ENCODE measurements around the gene CCDC93.

Gene CCDC93

DNA sequence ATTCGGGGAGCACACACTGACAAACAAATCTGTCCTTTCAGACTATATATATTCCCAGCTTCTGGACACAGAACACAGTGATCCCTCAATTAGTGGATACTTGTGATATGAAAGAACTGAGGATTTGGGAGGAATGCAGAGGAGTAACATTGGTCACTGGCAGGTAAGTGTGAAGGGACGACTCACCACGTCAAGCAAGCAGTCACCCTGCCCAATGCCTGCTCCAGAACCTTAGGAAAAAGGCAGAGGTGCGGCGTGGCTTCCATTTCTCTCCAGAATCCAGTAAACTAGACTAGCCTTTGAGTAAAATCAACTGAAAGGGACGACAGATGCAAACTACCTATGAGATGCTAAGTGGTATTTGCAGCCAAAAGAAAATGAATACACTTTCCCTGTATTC lies 1.1 kb downstream of the CCDC93 start:
- Histone ChIP-seq H3K9me3 (replicated peaks in 1 of 11) (no peaks in the 10 kb centered on the region), H3K27me3 (no peaks in the 10 kb centered on the region), H3K9ac (peak overlapping the region; percentile 83 to 96 (median 90)), H4K20me1 (peaks cover 36 to 58% (median 54%) of the 10 kb centered on the region in 11 experiments; a peak in 20 of 22 replicates), H3K4me3 (peak overlapping the region; percentile 80 to 100 (median 98)), H3K36me3 (peaks cover 13 to 20% (median 17%) of the 10 kb centered on the region in 11 experiments), H3K4me2 (peak overlapping the region; percentile 88 to 100 (median 96)), H3K4me1 (peaks cover 23 to 82% (median 27%) of the 10 kb centered on the region in 10 experiments), H3K27ac (peak overlapping the region in 6 of 11 experiments; percentile 82 to 90 (median 86); a peak in 9 of 22 replicates)
- no peak for TF ChIP-seq Cebpa-rat (IDR thresholded peaks at IDR 0.05)

DNA sequence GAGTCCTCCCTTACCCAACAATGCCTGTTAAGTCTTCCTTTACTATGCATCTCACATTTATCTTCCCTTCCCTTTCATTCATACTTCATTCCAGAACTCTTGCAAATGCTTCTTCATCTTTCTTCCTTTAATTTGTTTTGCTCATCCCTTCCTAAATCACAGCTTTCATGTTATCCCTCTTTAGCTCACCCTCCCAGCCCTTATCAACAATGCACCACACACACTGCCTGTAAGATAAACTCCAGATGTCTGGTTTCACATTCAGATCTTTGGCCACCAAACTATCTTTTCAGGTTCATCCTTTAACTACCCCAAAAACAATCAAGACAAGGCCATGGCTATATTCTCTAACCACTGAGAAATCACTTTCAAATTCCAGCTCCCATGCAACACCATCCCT lies 3.4 kb downstream of the CCDC93 start:
- Histone ChIP-seq H3K9me3 (replicated peaks in 1 of 11) (no peaks in the 10 kb centered on the region), H3K36me3 (peaks cover 35 to 43% (median 40%) of the 10 kb centered on the region in 11 experiments)

DNA sequence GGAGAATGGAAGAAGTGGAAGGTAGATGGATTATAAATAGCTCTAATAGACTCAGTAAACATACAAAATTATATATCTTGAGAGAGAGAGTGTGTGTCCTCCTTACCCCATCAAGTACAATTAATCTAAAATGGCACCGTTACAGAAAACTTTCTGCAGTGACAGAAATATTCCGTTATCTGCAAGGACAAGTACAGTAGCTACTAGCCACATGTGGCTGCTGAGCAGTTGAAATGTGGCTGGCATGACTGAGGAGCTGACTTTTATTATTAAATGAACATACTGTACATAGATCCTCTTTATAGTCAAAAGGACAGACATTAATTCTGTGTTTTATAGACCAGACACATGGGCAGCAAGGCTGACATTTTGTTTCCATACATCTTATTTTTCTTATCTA lies 7.0 kb downstream of the CCDC93 start:
- H3K27me3 ChIP-seq: no peaks in the 10 kb centered on the region
- H3K4me3 ChIP-seq: no peak overlapping the region
- peaks cover 67 to 79% (median 74%) of the 10 kb centered on the region in 11 experiments for H3K36me3 ChIP-seq
- no peak overlapping the region for H3K4me2 ChIP-seq
- TF ChIP-seq Cebpa-rat (IDR thresholded peaks at IDR 0.05): no peak
- no peaks in the 10 kb centered on the region for H3K9me3 ChIP-seq (replicated peaks in 1 of 11)
- H3K27ac ChIP-seq: no peak overlapping the region
- peaks cover 42 to 100% (median 62%) of the 10 kb centered on the region in 11 experiments; a peak in 21 of 22 replicates for H4K20me1 ChIP-seq
- H3K4me1 ChIP-seq: peaks cover 0 to 50% (median 5%) of the 10 kb centered on the region in 10 experiments; a peak in 16 of 20 replicates
- no peak overlapping the region for H3K9ac ChIP-seq

More for the DNA sequence above, 3.4 kb downstream of the CCDC93 start:
- Histone ChIP-seq H3K27ac (no peak overlapping the region), H3K4me3 (no peak overlapping the region), H3K9ac (no peak overlapping the region), H3K4me1 (peaks cover 23 to 63% (median 25%) of the 10 kb centered on the region in 10 experiments), H3K27me3 (no peaks in the 10 kb centered on the region), H3K4me2 (peak overlapping the region in 2 of 11 experiments; percentile 99; a peak in 3 of 22 replicates), H4K20me1 (peaks cover 41 to 77% (median 61%) of the 10 kb centered on the region in 11 experiments; a peak in 20 of 22 replicates)
- TF ChIP-seq Cebpa-rat (IDR thresholded peaks at IDR 0.05): no peak

DNA sequence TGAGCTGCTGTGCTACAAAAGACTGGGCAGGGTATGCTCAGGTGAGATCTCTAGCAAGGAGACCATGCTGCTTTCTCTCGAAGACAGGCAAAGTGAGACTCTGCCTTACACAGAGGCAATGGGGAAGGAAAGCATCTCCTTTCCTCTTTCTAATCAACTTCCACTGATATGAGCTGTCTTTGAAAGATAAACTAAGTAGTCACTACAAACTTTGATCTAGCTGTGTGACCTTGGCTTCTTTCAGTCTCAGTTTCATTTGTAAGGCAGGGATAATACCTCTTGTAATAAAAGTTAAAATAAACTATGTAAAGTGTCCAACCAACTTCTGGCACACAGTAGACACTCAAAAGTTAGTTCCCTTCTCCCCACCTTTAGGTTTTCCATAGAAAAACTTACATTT lies 7.5 kb downstream of the CCDC93 start:
- H3K4me2 ChIP-seq: no peak overlapping the region
- H3K4me3 ChIP-seq: no peak overlapping the region
- peaks cover 0 to 44% (median 0%) of the 10 kb centered on the region in 10 experiments; a peak in 5 of 20 replicates for H3K4me1 ChIP-seq
- no peaks in the 10 kb centered on the region for H3K9me3 ChIP-seq (replicated peaks in 1 of 11)
- peaks cover 73 to 84% (median 80%) of the 10 kb centered on the region in 11 experiments for H3K36me3 ChIP-seq
- H3K27me3 ChIP-seq: no peaks in the 10 kb centered on the region
- H3K9ac ChIP-seq: no peak overlapping the region
- TF ChIP-seq Cebpa-rat (IDR thresholded peaks at IDR 0.05): no peak
- no peak overlapping the region for H3K27ac ChIP-seq
- H4K20me1 ChIP-seq: peaks cover 36 to 100% (median 56%) of the 10 kb centered on the region in 11 experiments; a peak in 21 of 22 replicates

DNA sequence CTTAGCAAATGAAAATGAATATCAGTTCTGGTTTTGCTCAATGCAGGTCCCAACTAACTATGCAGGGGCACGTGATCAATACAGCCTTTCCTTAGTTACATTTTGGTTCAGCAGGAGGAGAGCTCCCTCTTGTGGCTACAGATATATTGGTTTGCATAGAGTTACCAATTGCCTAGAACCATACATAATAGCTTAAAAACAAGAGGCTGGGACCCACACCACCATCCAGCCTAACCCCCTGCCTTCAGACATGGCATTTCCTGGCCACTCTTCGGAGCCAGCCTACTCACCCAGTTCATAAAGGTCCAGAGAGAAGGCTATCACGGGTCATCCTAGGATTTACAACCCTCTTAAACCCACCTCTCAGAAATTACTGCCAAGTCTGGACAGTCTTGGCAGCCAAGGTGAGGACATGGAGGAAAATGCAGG lies 10.5 kb downstream of the CCDC93 start:
- no peak overlapping the region; a peak in 1 of 22 replicates for H3K9ac ChIP-seq
- peaks cover 15 to 100% (median 27%) of the 10 kb centered on the region in 11 experiments; a peak in 20 of 22 replicates for H4K20me1 ChIP-seq
- H3K4me2 ChIP-seq: 0 out of 22 replicates have a peak overlapping the region, but pooled peaks of 1 of the 11 experiments have one; percentile 1
- TF ChIP-seq Cebpa-rat (IDR thresholded peaks at IDR 0.05): no peak
- H3K27ac ChIP-seq: no peak overlapping the region
- H3K27me3 ChIP-seq: no peaks in the 10 kb centered on the region
- H3K4me3 ChIP-seq: no peak overlapping the region
- H3K9me3 ChIP-seq (replicated peaks in 1 of 11): no peaks in the 10 kb centered on the region
- peaks cover 94 to 100% (median 97%) of the 10 kb centered on the region in 11 experiments for H3K36me3 ChIP-seq
- H3K4me1 ChIP-seq: peaks cover 0 to 15% (median 0%) of the 10 kb centered on the region in 10 experiments; a peak in 4 of 20 replicates

DNA sequence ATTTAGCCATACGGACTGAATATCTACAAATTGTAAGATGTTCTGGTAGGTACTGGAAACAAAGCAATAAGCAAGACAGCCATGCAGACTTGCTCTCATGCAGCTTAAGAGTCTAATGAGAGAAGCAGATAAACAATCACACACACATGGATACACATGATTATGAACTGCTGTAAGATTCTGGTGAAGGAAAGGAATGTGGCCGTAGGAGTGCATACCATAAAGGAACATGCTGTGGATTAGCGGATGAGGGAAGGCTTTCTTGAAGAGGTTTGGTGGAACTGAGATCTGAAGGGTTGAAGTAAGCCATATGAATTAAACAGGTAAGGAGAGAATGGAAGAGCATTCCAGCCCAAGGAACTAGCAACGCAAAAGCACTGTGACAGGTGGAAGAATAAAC lies 13.8 kb downstream of the CCDC93 start:
- peaks cover 95 to 100% (median 97%) of the 10 kb centered on the region in 11 experiments for H3K36me3 ChIP-seq
- H3K9ac ChIP-seq: no peak overlapping the region
- H4K20me1 ChIP-seq: peaks cover 11 to 99% (median 29%) of the 10 kb centered on the region in 11 experiments; a peak in 17 of 22 replicates

DNA sequence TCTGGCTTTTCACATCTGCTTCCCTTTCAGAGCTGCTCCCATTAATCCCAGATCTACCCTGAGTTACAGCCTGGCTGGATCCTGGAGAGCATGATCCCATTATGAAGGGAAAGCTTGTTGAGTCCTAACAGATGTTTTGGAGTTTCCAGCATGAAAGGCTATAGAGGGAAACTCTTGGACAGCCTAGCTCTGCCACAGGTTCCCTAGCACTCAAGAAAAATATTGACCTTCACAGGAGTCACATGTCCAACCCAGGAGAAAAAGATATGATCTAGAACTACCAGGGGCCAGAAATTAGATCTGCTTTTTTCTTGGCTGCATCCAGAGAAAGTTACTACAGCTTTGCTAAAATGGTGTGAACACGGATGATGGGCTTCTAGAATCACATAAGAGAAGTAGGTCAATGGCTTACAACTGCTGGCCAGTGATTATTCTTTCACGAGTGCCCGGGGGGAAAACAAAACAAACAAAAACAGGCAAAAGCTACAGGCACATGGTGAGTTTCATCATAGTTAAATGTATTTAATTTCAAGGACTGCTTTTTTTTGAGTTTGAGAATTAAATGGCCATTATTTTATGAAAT lies 15.9 kb downstream of the CCDC93 start:
- H3K9ac ChIP-seq: no peak overlapping the region
- no peak overlapping the region for H3K27ac ChIP-seq
- H3K27me3 ChIP-seq: no peaks in the 10 kb centered on the region
- H3K9me3 ChIP-seq (replicated peaks in 1 of 11): no peaks in the 10 kb centered on the region
- H3K4me3 ChIP-seq: no peak overlapping the region
- peaks cover 0 to 92% (median 15%) of the 10 kb centered on the region in 11 experiments; a peak in 15 of 22 replicates for H4K20me1 ChIP-seq
- TF ChIP-seq Cebpa-rat (IDR thresholded peaks at IDR 0.05): no peak
- H3K4me1 ChIP-seq: 0 out of 20 replicates have a peak, but pooled peaks cover 0 to 2% (median 0%) of the 10 kb centered on the region in 10 experiments
- H3K36me3 ChIP-seq: peaks cover 99 to 100% (median 100%) of the 10 kb centered on the region in 11 experiments
- no peak overlapping the region for H3K4me2 ChIP-seq

More for the DNA sequence above, 13.8 kb downstream of the CCDC93 start:
- Histone ChIP-seq H3K27ac (no peak overlapping the region), H3K4me2 (no peak overlapping the region), H3K4me1 (peaks cover 0 to 6% (median 0%) of the 10 kb centered on the region in 10 experiments; a peak in 2 of 20 replicates), H3K4me3 (no peak overlapping the region), H3K27me3 (no peaks in the 10 kb centered on the region), H3K9me3 (replicated peaks in 1 of 11) (no peaks in the 10 kb centered on the region)
- no peak for TF ChIP-seq Cebpa-rat (IDR thresholded peaks at IDR 0.05)

DNA sequence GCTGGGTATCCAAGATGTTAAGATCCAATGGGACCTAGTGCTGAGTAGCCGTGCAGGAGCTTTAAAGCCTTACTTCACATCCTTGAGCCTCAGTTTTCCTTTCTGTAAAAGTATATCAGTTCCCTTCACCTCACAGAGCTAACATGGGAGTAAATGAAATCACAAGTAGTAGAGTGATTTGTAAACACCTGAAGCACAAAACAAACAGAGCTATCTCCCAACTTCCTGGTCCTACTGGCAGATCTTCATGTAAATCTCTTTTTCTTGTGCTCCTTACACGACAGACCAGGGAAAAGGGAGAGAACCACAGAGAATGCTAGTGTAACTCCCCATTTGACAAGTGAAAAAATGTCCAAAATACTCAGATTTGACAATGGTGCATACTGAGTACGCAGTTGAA lies 17.3 kb downstream of the CCDC93 start:
- Histone ChIP-seq H3K27ac (no peak overlapping the region), H3K27me3 (no peaks in the 10 kb centered on the region), H3K36me3 (peaks cover 98 to 100% (median 100%) of the 10 kb centered on the region in 11 experiments), H4K20me1 (peaks cover 0 to 92% (median 10%) of the 10 kb centered on the region in 11 experiments; a peak in 9 of 22 replicates), H3K4me3 (no peak overlapping the region), H3K4me1 (no peaks in the 10 kb centered on the region), H3K9me3 (replicated peaks in 1 of 11) (no peaks in the 10 kb centered on the region), H3K4me2 (no peak overlapping the region), H3K9ac (no peak overlapping the region)
- no peak for TF ChIP-seq Cebpa-rat (IDR thresholded peaks at IDR 0.05)

DNA sequence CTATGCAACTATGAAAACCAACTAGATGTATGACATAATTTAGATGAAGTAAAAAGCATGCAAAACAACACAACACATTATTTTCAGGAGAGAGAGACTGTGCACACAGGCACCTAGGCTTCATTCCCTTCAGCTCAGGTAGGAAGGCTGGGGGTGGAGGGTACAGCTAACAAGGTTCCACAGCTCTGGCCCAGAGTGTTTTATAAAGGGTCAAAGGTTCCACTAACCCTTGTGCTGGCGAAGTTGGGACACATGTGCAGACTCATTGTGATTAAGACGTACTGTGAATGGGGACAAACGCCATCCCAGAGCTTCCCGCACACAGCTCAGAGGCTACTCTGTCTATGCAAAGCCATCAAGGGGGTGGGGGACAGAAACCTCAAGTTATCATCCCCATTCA lies 19.1 kb downstream of the CCDC93 start:
- no peak overlapping the region for H3K4me2 ChIP-seq
- no peak overlapping the region for H3K9ac ChIP-seq
- H3K27ac ChIP-seq: no peak overlapping the region
- H3K4me3 ChIP-seq: no peak overlapping the region
- TF ChIP-seq Cebpa-rat (IDR thresholded peaks at IDR 0.05): no peak
- 0 out of 22 replicates have a peak, but pooled peaks cover 0 to 5% (median 0%) of the 10 kb centered on the region in 11 experiments for H3K9me3 ChIP-seq (replicated peaks in 1 of 11)
- H3K36me3 ChIP-seq: peaks cover 99 to 100% (median 100%) of the 10 kb centered on the region in 11 experiments
- H4K20me1 ChIP-seq: peaks cover 0 to 92% (median 10%) of the 10 kb centered on the region in 11 experiments; a peak in 9 of 22 replicates
- H3K4me1 ChIP-seq: no peaks in the 10 kb centered on the region
- H3K27me3 ChIP-seq: no peaks in the 10 kb centered on the region
